Measurements from ENCODE around the gene NUBP2. TPM values are rescaled to one million over a fixed set of nuclear protein-coding genes. Genes with fewer than 3 reads are reported as not detected.

NUBP2 gene
- total and polyA plus RNA-seq, 2 donors (not counting 3 experiments of a cell fraction or from before 2014, with no cell fraction given) = 55.0 to 69.6 TPM

GRCh38 chr16:1787322-1788094, 4.7 kb downstream of the NUBP2 start:
- no peak for FAIRE-seq
- H3K27ac ChIP-seq (ENCODE audit: insufficient read depth, low read depth, low read length) = no peak overlapping the region
- no peak overlapping the region for H3K4me2 ChIP-seq (ENCODE audit: insufficient read depth, low read length)
- intact Hi-C loops (cut with micrococcal nuclease) (loop anchor here (10.0 kb wide), 1 partner anchor 483 kb away; the partner anchor contains the start of gene UBE2I), dilution Hi-C loops (cut with MboI; ENCODE audit: extremely low pct_ligation_motif_present, low sequenced_read_pairs) (no loop called here)
- no peaks in the 10 kb centered on the region for H3K9me3 ChIP-seq (replicated peaks; ENCODE audit: control insufficient read depth, insufficient read depth, low read length)
- peaks cover 5% of the 10 kb centered on the region for H3K4me1 ChIP-seq (ENCODE audit: control insufficient read depth, extremely low read depth, insufficient read depth, low read length)
- POLR2A ChIA-PET = no interaction called here
- CTCF ChIA-PET = no interaction called here
- no TSS peak for BruUV-seq (replicated peaks)
- peaks cover 25% of the 10 kb centered on the region for H3K79me2 ChIP-seq (ENCODE audit: control insufficient read depth, insufficient read depth, low read length)
- peaks cover 0 to 23% of the 10 kb centered on the region in 2 experiments for H3K36me3 ChIP-seq (ENCODE audit: control insufficient read depth in 2 of 2, extremely low read depth in 1 of 2, insufficient read depth in 2 of 2, low read length in 2 of 2)
- H2AFZ ChIP-seq (ENCODE audit: low read depth, low read length) = no peak overlapping the region
- no peak for TF ChIP-seq JUN (IDR thresholded peaks at IDR 0.05; ENCODE audit: borderline replicate concordance, insufficient read depth, insufficient read length, low read depth)
- TF ChIP-seq GATA2 (IDR thresholded peaks at IDR 0.05; ENCODE audit: insufficient read depth, insufficient read length, low read depth, low read length) = no peak
- TF ChIP-seq MYC (IDR thresholded peaks at IDR 0.05; ENCODE audit: low read depth, low read length) = no peak
- no peak for TF ChIP-seq POLR2A (IDR thresholded peaks at IDR 0.05; ENCODE audit: low read depth, low read length)
- no peak for TF ChIP-seq FOS (IDR thresholded peaks at IDR 0.05; ENCODE audit: borderline replicate concordance, insufficient read depth, low read length)
- TF ChIP-seq EZH2 (IDR thresholded peaks at IDR 0.05; ENCODE audit: borderline replicate concordance, low read depth, low read length, severe bottlenecking) = no peak
- TF ChIP-seq POLR2AphosphoS5 (IDR thresholded peaks at IDR 0.05; ENCODE audit: insufficient read depth, low read depth, low read length) = no peak
- TF ChIP-seq CTCF (IDR thresholded peaks at IDR 0.05; ENCODE audit: extremely low read depth in 1 of 2, insufficient read depth in 1 of 2, low read depth in 1 of 2, low read length in 2 of 2) = no peak
- TF ChIP-seq MAX (IDR thresholded peaks at IDR 0.05; ENCODE audit: insufficient read depth, insufficient read length) = no peak
- no peak overlapping the region for H3K9ac ChIP-seq (replicated peaks; ENCODE audit: extremely low read depth, insufficient read depth, low read length)
- no peaks in the 10 kb centered on the region for H3K27me3 ChIP-seq (ENCODE audit: control insufficient read depth in 2 of 2, insufficient read depth in 2 of 2, low read length in 2 of 2)
- DNase-seq (ENCODE audit: low read depth, low spot score) = no peak
- H3K4me3 ChIP-seq (replicated peaks in 1 of 3; ENCODE audit: insufficient read depth in 1 of 3, low read depth in 1 of 3, low read length in 3 of 3) = no peak overlapping the region
- H3K9me1 ChIP-seq (replicated peaks; ENCODE audit: control insufficient read depth, extremely low read depth, insufficient read depth, low read length) = no peaks in the 10 kb centered on the region
- H4K20me1 ChIP-seq (replicated peaks; ENCODE audit: control insufficient read depth, extremely low read depth, insufficient read depth, low read length) = no peaks in the 10 kb centered on the region
